HCT116 (cell line): Measurements from ENCODE around the gene FOXRED1. TPM values are rescaled to one million over a fixed set of nuclear protein-coding genes. Genes with fewer than 3 reads are reported as not detected.

ENCODE experiments used
- ATAC-seq: fragments of 200-7000 bp; cut with Tn5 transposase; 2 replicates; pipeline ENCODE4 v1.9.1; 2020; ENCODE audit warnings: mild to moderate bottlenecking, moderate library complexity
- BruUV-seq: library from RNA; stranded (reverse); fragments of 400-500 nt; replicated peaks from 2 replicates; lab custom pipeline; 2021; lab: Mats Ljungman, UMichigan
- CTCF ChIA-PET: fragments of 300-600 bp; sonication (Branson Sonifier 250); formaldehyde crosslinking; loops from one replicate; lab custom pipeline; 2021; ENCODE audit warnings: antibody characterized with exemption; lab: Charles Lee
- POLR2A ChIA-PET: fragments of 300-600, 350-600 bp; sonication (Branson Sonifier 250); formaldehyde crosslinking; loops from one replicate; lab custom pipeline; 2021; ENCODE audit warnings: antibody characterized with exemption; lab: Charles Lee
- RAD21 ChIA-PET, 2 experiments: fragments of 300-600 bp; sonication (Branson Sonifier 250); formaldehyde crosslinking; loops; one replicate each; lab custom pipeline; 2023; ENCODE audit warnings: low total read pairs in 2 of 2; ENCODE audit not compliant: uncharacterized antibody in 2 of 2, unreplicated experiment in 2 of 2, low non-redundant PET in 1 of 2; lab: Charles Lee
- DNase-seq: peaks from one replicate; pipeline ENCODE4 v3.0.0-alpha.2; 2010; ENCODE audit warnings: low read depth, low spot score
- H2AFZ ChIP-seq: fragments of 200-600 bp; shearing (Covaris generic), sonication (generic); 2 replicates; pipeline ENCODE4 v1.6.1; 2017; ENCODE audit warnings: low read depth, mixed run types, mixed read lengths, antibody characterized with exemption, low read length; ENCODE audit not compliant: poor library complexity, severe bottlenecking
- H3K27ac ChIP-seq: 2 replicates; pipeline ENCODE4 v1.5.1; 2012; ENCODE audit warnings: low read depth, low read length
- H3K27me3 ChIP-seq: fragments of 200-600 bp; sonication (generic); 2 replicates; pipeline ENCODE4 v1.6.1; 2016; ENCODE audit warnings: mixed run types, low read length, mixed read lengths; ENCODE audit not compliant: insufficient read depth
- H3K36me3 ChIP-seq, 2 experiments: fragments of 200-500 bp in 1 of 2; fragments of 200-600 bp in 1 of 2; sonication (Bioruptor generic) in 1 of 2; sonication (generic) in 1 of 2; 2 replicates each; pipeline versions ENCODE4 v1.5.1 to v1.6.1; 2014 to 2016; ENCODE audit warnings: low read length in 2 of 2, inconsistent platforms in 1 of 2, mixed read lengths in 1 of 2, mixed run types in 1 of 2; ENCODE audit not compliant: insufficient read depth in 2 of 2, control insufficient read depth in 1 of 2
- H3K4me1 ChIP-seq, 2 experiments: fragments of 200-600 bp in 1 of 2; sonication (generic) in 1 of 2; 2 replicates each; pipeline versions ENCODE4 v1.5.1 to v1.6.1; 2012 to 2017; ENCODE audit warnings: low read length in 2 of 2, inconsistent platforms in 1 of 2, mild to moderate bottlenecking in 1 of 2, mixed read lengths in 1 of 2, mixed run types in 1 of 2, moderate library complexity in 1 of 2; ENCODE audit not compliant: insufficient read depth in 2 of 2, control insufficient read depth in 1 of 2
- H3K4me2 ChIP-seq: fragments of 200-600 bp; sonication (generic); 2 replicates; pipeline ENCODE4 v1.6.1; 2017; ENCODE audit warnings: mixed run types, low read length, mixed read lengths
- H3K4me3 ChIP-seq, 2 experiments: fragments of 200-600 bp in 1 of 2; sonication (generic) in 1 of 2; replicated peaks in 1 of 2; 2 replicates each; pipeline ENCODE4 v1.5.1; 2011 to 2016; ENCODE audit warnings: low read length in 2 of 2, control low read depth in 1 of 2, low read depth in 1 of 2, mild to moderate bottlenecking in 1 of 2, mixed read lengths in 1 of 2, mixed run types in 1 of 2
- H3K79me2 ChIP-seq: fragments of 200-600 bp; sonication (generic); 2 replicates; pipeline ENCODE4 v1.6.1; 2017; ENCODE audit warnings: mild to moderate bottlenecking, mixed run types, low read length, moderate library complexity, mixed read lengths; ENCODE audit not compliant: insufficient read depth
- H3K9ac ChIP-seq: fragments of 200-600 bp; sonication (generic); 2 replicates; pipeline ENCODE4 v1.6.1; 2016; ENCODE audit warnings: low read length, mixed read lengths
- H3K9me2 ChIP-seq: fragments of 200-600 bp; sonication (generic), shearing (Covaris generic); 2 replicates; pipeline ENCODE4 v1.6.1; 2017; ENCODE audit warnings: mixed run types, mild to moderate bottlenecking, moderate library complexity; ENCODE audit not compliant: insufficient read depth
- H3K9me3 ChIP-seq, 2 experiments: fragments of 200-500 bp in 1 of 2; fragments of 200-600 bp in 1 of 2; sonication (Bioruptor generic) in 1 of 2; sonication (generic) in 1 of 2; 2 replicates each; pipeline ENCODE4 v1.6.1; 2014 to 2017; ENCODE audit warnings: low read length in 2 of 2, mixed read lengths in 2 of 2, inconsistent platforms in 1 of 2, low read depth in 1 of 2, mild to moderate bottlenecking in 1 of 2, mixed run types in 1 of 2, moderate library complexity in 1 of 2; ENCODE audit not compliant: control insufficient read depth in 1 of 2, insufficient read depth in 1 of 2
- H4K20me1 ChIP-seq: fragments of 200-600 bp; sonication (generic), shearing (Covaris generic); 2 replicates; pipeline ENCODE4 v1.6.1; 2017; ENCODE audit warnings: mixed run types, mild to moderate bottlenecking, moderate library complexity; ENCODE audit not compliant: insufficient read depth
- ATF3 ChIP-seq: IDR thresholded peaks from 2 replicates; pipeline ENCODE4 v1.6.1; 2012
- CBX3 ChIP-seq: IDR thresholded peaks from 2 replicates; pipeline ENCODE4 v1.6.1; 2012; ENCODE audit warnings: low read depth
- CEBPB ChIP-seq: IDR thresholded peaks from 2 replicates; pipeline ENCODE4 v1.6.1; 2012; ENCODE audit warnings: low read depth
- CTCF ChIP-seq, 3 experiments: fragments of 200-600 bp in 1 of 3; sonication (generic) in 1 of 3; IDR thresholded peaks in 2 of 3; conservative IDR thresholded peaks in 1 of 3; 2 replicates each; pipeline ENCODE4 v1.5.1; 2012 to 2017; ENCODE audit warnings: low read depth in 2 of 3, low read length in 2 of 3, antibody characterized with exemption in 1 of 3, borderline replicate concordance in 1 of 3, control low read depth in 1 of 3, mild to moderate bottlenecking in 1 of 3, mixed read lengths in 1 of 3, mixed run types in 1 of 3, moderate library complexity in 1 of 3; ENCODE audit not compliant: insufficient read depth in 1 of 3
- EGR1 ChIP-seq: IDR thresholded peaks from 2 replicates; pipeline ENCODE4 v1.6.1; 2012; ENCODE audit warnings: low read depth
- EZH2 ChIP-seq: fragments of 200-600 bp; sonication (generic); IDR thresholded peaks from 2 replicates; pipeline ENCODE4 v1.6.1; 2017; ENCODE audit warnings: antibody characterized with exemption, mixed run types
- FOSL1 ChIP-seq: IDR thresholded peaks from 2 replicates; pipeline ENCODE4 v1.6.1; 2012; ENCODE audit warnings: low read depth
- JUND ChIP-seq: IDR thresholded peaks from 2 replicates; pipeline ENCODE4 v1.6.1; 2012
- MAX ChIP-seq: IDR thresholded peaks from 2 replicates; pipeline ENCODE4 v1.6.1; 2012
- POLR2A ChIP-seq: IDR thresholded peaks from 2 replicates; pipeline ENCODE4 v1.7.0; 2011; ENCODE audit warnings: borderline replicate concordance; ENCODE audit not compliant: insufficient read depth, insufficient read length; ENCODE audit errors: extremely low read depth
- RAD21 ChIP-seq: IDR thresholded peaks from 2 replicates; pipeline ENCODE4 v1.6.1; 2012; ENCODE audit warnings: low read depth, mild to moderate bottlenecking
- REST ChIP-seq: IDR thresholded peaks from 2 replicates; pipeline ENCODE4 v1.6.1; 2012; ENCODE audit warnings: low read depth
- SRF ChIP-seq: IDR thresholded peaks from 2 replicates; pipeline ENCODE4 v1.6.1; 2012; ENCODE audit warnings: low read depth
- TCF7L2 ChIP-seq: IDR thresholded peaks from 2 replicates; pipeline ENCODE4 v1.7.0; 2011; ENCODE audit warnings: borderline replicate concordance, inconsistent platforms; ENCODE audit not compliant: insufficient read depth, insufficient read length; ENCODE audit errors: extremely low read depth
- ZBTB33 ChIP-seq: IDR thresholded peaks from 2 replicates; pipeline ENCODE4 v1.6.1; 2011; ENCODE audit warnings: mild to moderate bottlenecking, low read length, moderate library complexity; ENCODE audit not compliant: insufficient replicate concordance; ENCODE audit errors: extremely low read depth
- ZFX ChIP-seq: fragments of 450-650 bp; IDR thresholded peaks from 2 replicates; pipeline ENCODE4 v1.6.1; 2017
- intact Hi-C: fragments of 100-400 bp; cut with micrococcal nuclease; formaldehyde crosslinking; loops from 2 replicates; pipeline ENCODE4 v1.10.0; 2022
- total RNA-seq: library from RNA; stranded (reverse); gene quantifications from one replicate; pipeline ENCODE4 v1.2.1, GENCODE V29; 2021; ENCODE audit not compliant: unreplicated experiment

FOXRED1 gene
- total RNA-seq, 1 experiment from 2014 or later, result 41.3 TPM

- RAD21 ChIA-PET, result no interaction called here
- no peak for TF ChIP-seq ZBTB33
- TF ChIP-seq FOSL1, result no peak
- no peak for TF ChIP-seq ZFX
- TF ChIP-seq CTCF (IDR thresholded peaks at IDR 0.05 in 2 of 3, conservative IDR thresholded peaks at IDR 0.05 in 1 of 3; ENCODE audit: borderline replicate concordance in 1 of 3, insufficient read depth in 1 of 3, low read depth in 2 of 3, low read length in 2 of 3), result no peak
- no peak for TF ChIP-seq CEBPB
- TF ChIP-seq SRF, result no peak
- no peak for TF ChIP-seq JUND
- no peak for TF ChIP-seq RAD21
- no peak for TF ChIP-seq CBX3
- TF ChIP-seq REST, result no peak
- no peak for TF ChIP-seq TCF7L2
- TF ChIP-seq EGR1, result no peak
- TF ChIP-seq ATF3, result no peak
- TF ChIP-seq EZH2, result no peak
- TF ChIP-seq MAX, result no peak
- no peak for TF ChIP-seq POLR2A
- TF ChIP-seq, all 23 proteins: peak for 0
- BruUV-seq, result no TSS peak
- no peaks in the 10 kb centered on the region for H3K9me3 ChIP-seq
- H4K20me1 ChIP-seq, result no peaks in the 10 kb centered on the region
- H3K4me2 ChIP-seq, result no peak overlapping the region
- no peaks in the 10 kb centered on the region for H3K9me2 ChIP-seq
- H3K4me1 ChIP-seq, result no peaks in the 10 kb centered on the region
- CTCF ChIA-PET, result no interaction called here
- ATAC-seq (no peak), DNase-seq (no peak)
- POLR2A ChIA-PET, result no interaction called here
- H3K36me3 ChIP-seq, result peaks cover 7 to 9% of the 10 kb centered on the region in 2 experiments; a peak in 3 of 4 replicates
- H3K4me3 ChIP-seq, result no peak overlapping the region
- intact Hi-C loops, result no loop called here
- no peaks in the 10 kb centered on the region for H3K79me2 ChIP-seq
- H3K9ac ChIP-seq, result no peak overlapping the region
- no peak overlapping the region for H2AFZ ChIP-seq
- no peak overlapping the region for H3K27ac ChIP-seq
- no peaks in the 10 kb centered on the region for H3K27me3 ChIP-seq
These were observed 22.3 kb upstream of the FOXRED1 start for GRCh38 chr11:126246636-126247035.
